K562 (cell line): Measurements from ENCODE around the gene SLC38A7. TPM values are rescaled to one million over a fixed set of nuclear protein-coding genes. Genes with fewer than 3 reads are reported as not detected.

Experiments
- ATF6 ChIP-seq: sonication (generic); formaldehyde crosslinking; IDR thresholded peaks from 2 replicates; pipeline ENCODE4 v1.4.0; 2020; ENCODE audit warnings: mild to moderate bottlenecking, missing genetic modification reagents
- CEBPB ChIP-seq: fragments of 450-650 bp; IDR thresholded peaks from 2 replicates; pipeline ENCODE4 v1.6.1; 2016; ENCODE audit warnings: missing genetic modification characterization, missing compliant biosample characterization
- CLOCK ChIP-seq: fragments of 250-450 bp; sonication (Bioruptor Pico); IDR thresholded peaks from 2 replicates; pipeline ENCODE4 v1.4.0; 2020; ENCODE audit warnings: mild to moderate bottlenecking, moderate library complexity, borderline replicate concordance
- E2F3 ChIP-seq: fragments of 250-450 bp; sonication (Bioruptor Pico); IDR thresholded peaks from 2 replicates; pipeline ENCODE4 v1.4.0; 2020; ENCODE audit warnings: mild to moderate bottlenecking
- HMG20B ChIP-seq: fragments of 250-450 bp; sonication (Bioruptor Pico); IDR thresholded peaks from 2 replicates; pipeline ENCODE4 v1.5.0; 2021; ENCODE audit warnings: mild to moderate bottlenecking
- IRF1 ChIP-seq: sonication (generic); formaldehyde crosslinking; IDR thresholded peaks from 2 replicates; pipeline ENCODE4 v1.8.0; 2022; ENCODE audit warnings: missing genetic modification reagents, mild to moderate bottlenecking, borderline replicate concordance
- NFYB ChIP-seq: IDR thresholded peaks from 2 replicates; pipeline ENCODE4 v1.6.1; 2011; ENCODE audit warnings: mild to moderate bottlenecking, moderate library complexity; ENCODE audit not compliant: insufficient read length; ENCODE audit errors: extremely low read depth
- NKRF ChIP-seq: fragments of 450-650 bp; IDR thresholded peaks from 2 replicates; pipeline ENCODE4 v1.6.1; 2016; ENCODE audit warnings: borderline replicate concordance
- POLR2G ChIP-seq: fragments of 200-400 bp; formaldehyde crosslinking; IDR thresholded peaks from 2 replicates; pipeline ENCODE4 v1.6.1; 2017; ENCODE audit warnings: low read depth, mild to moderate bottlenecking, antibody characterized with exemption, low read length, moderate library complexity
- RFX5 ChIP-seq: IDR thresholded peaks from 2 replicates; pipeline ENCODE4 v1.6.1; 2011; ENCODE audit warnings: low read depth, mild to moderate bottlenecking, improper control_type of control experiment, low read length
- TCF15 ChIP-seq: fragments of 250-450 bp; sonication (Bioruptor Pico); IDR thresholded peaks from 2 replicates; pipeline ENCODE4 v1.8.0; 2022; ENCODE audit warnings: moderate library complexity, mild to moderate bottlenecking, inconsistent platforms
- THRB ChIP-seq: fragments of 450-650 bp; formaldehyde crosslinking; conservative IDR thresholded peaks from 2 replicates; pipeline ENCODE4 v1.4.0; 2022; ENCODE audit warnings: mild to moderate bottlenecking, missing genetic modification characterization
- ZFP1 ChIP-seq: fragments of 450-650 bp; formaldehyde crosslinking; IDR thresholded peaks from 2 replicates; pipeline ENCODE4 v1.4.0; 2020; ENCODE audit warnings: mild to moderate bottlenecking, mixed read lengths
- ZNF586 ChIP-seq: fragments of 450-650 bp; formaldehyde crosslinking; conservative IDR thresholded peaks from 2 replicates; pipeline ENCODE4 v1.4.0; 2020; ENCODE audit warnings: mild to moderate bottlenecking, moderate library complexity
- ZNF639 ChIP-seq, 2 experiments: fragments of 200-800 bp in 1 of 2; sonication (Bioruptor generic) in 1 of 2; sonication (generic) in 1 of 2; formaldehyde crosslinking in 1 of 2; IDR thresholded peaks in 1 of 2; conservative IDR thresholded peaks in 1 of 2; 2 replicates each; pipeline versions ENCODE4 v1.5.0 to v1.6.1; 2016 to 2020; ENCODE audit warnings: missing compliant biosample characterization in 1 of 2, missing genetic modification characterization in 1 of 2, missing genetic modification reagents in 1 of 2
- polyA plus RNA-seq, 8 experiments: library from polyadenylated mRNA; depleted of rRNA in 4 of 8; stranded (reverse) in 5 of 8; unstranded in 3 of 8; fragments of >200 nt; fragmentation: Nextera tagmentation in 2 of 8; fragmentation: Illumina TruSeq in 1 of 8; extraction: Ambion mirVana in 2 of 8; extraction: Trizol in 1 of 8; gene quantifications; 2 replicates each; pipeline versions ENCODE4 v1.2.1 to v1.2.3, GENCODE V29; 2011 to 2014; ENCODE audit warnings: inconsistent platforms in 1 of 8, missing spikeins in 1 of 8
- total RNA-seq, 7 experiments: library from RNA; depleted of rRNA in 6 of 7; stranded (reverse); fragments of >200 nt in 6 of 7; fragmentation: Illumina TruSeq in 2 of 7; extraction: Trizol in 2 of 7; gene quantifications; 2 replicates each; pipeline versions ENCODE4 v1.2.1 to v1.2.3, GENCODE V29; 2011 to 2021; ENCODE audit warnings: low replicate concordance in 1 of 7

SLC38A7 gene
- total and polyA plus RNA-seq, 9 of the 15 experiments (the other 6 are each of a cell fraction or from before 2014, with no cell fraction given) = 2.7 to 12.2 (median 6.5) TPM

GRCh38 chr16:58733248-58733670 is 48.7 kb upstream of the SLC38A7 start (continued):
- TF ChIP-seq CLOCK (CRISPR knock-in tag) (no peak), E2F3 (no peak), RFX5 (no peak), POLR2G (no peak), ATF6 (CRISPR knock-in tag) (no peak), ZFP1 (no peak), NFYB (no peak), ZNF586 (CRISPR knock-in tag) (no peak), TCF15 (no peak), CEBPB (tag) (peak; percentile 79), NKRF (no peak), ZNF639 (CRISPR knock-in tag; conservative IDR thresholded peaks at IDR 0.05 in 1 of 2, IDR thresholded peaks at IDR 0.05 in 1 of 2) (no peak), HMG20B (CRISPR knock-in tag) (no peak), IRF1 (no peak), THRB (no peak)
